Stimulated activated naive CD8-positive, alpha-beta T cell treated with anti-CD3 and anti-CD28 coated beads, Interleukin-15, Interleukin-2, amounts not matched to agents 100 ng/mL and 50 ng/mL, for 24 hours (primary cell): ENCODE data around the gene THOP1.
"Not testable (repeated sequence)": the region's sequence is repeated elsewhere in the genome, so short reads cannot be mapped to it uniquely, and the experiment has no call there.

Source experiments
- H3K27ac Mint-ChIP-seq: one replicate; pipeline ENCODE4 v1.8.0; 2021; ENCODE audit warnings: mild to moderate bottlenecking, mixed read lengths
- H3K27me3 Mint-ChIP-seq: one replicate; pipeline ENCODE4 v1.8.0; 2021; ENCODE audit warnings: mixed read lengths
- H3K36me3 Mint-ChIP-seq: one replicate; pipeline ENCODE4 v1.8.0; 2021; ENCODE audit warnings: low read depth, mixed read lengths
- H3K4me1 Mint-ChIP-seq: one replicate; pipeline ENCODE4 v1.8.0; 2021; ENCODE audit warnings: low read depth, mixed read lengths
- H3K4me3 Mint-ChIP-seq: one replicate; pipeline ENCODE4 v1.8.0; 2021; ENCODE audit warnings: mild to moderate bottlenecking, mixed read lengths
- H3K9me3 Mint-ChIP-seq: one replicate; pipeline ENCODE4 v1.8.0; 2021; ENCODE audit warnings: mixed read lengths

The THOP1 gene

DNA sequence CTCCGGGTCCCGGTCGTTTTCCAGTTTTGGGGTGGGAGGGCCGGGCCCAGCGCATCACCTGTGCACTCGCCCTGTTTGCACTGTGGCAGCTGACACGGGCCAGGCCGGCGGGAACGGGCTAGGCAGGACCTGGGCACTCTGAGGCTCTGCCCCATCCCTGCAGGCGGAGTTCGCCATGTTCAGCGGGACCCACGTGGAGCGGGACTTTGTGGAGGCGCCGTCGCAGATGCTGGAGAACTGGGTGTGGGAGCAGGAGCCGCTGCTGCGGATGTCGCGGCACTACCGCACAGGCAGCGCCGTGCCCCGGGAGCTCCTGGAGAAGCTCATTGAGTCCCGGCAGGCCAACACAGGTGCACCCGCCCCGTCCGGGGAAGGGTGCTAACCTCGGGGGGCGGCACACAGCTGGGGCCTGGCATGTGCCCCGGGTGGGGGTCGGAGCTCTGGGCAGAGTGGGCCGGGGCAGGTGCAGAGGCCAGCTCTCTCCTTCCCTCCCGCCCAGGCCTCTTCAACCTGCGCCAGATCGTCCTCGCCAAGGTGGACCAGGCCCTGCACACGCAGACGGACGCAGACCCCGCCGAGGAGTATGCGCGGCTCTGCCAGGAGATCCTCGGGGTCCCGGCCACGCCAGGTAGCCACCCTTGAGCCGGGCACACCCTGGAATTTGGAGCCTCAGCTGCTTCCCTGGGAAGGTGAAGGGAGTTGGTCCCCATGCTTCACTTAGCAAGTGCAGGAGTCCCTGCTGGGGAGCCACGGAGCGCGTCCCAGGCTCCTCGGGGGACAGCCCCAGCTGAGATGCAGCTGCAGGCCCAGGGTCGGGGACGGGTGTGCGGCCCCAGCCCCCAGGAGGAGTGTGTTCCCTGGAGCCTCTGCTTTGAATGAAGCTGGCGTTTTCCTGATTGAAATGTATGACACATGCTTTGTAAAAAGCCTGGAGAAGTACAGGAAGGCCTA, 25.1 kb downstream of the THOP1 start:
- no peaks in the 10 kb centered on the region for H3K9me3 Mint-ChIP-seq
- H3K4me1 Mint-ChIP-seq = no peaks in the 10 kb centered on the region
- no peaks in the 10 kb centered on the region for H3K27me3 Mint-ChIP-seq
- no peak overlapping the region for H3K27ac Mint-ChIP-seq
- H3K4me3 Mint-ChIP-seq = no peak overlapping the region
- peaks cover 25% of the 10 kb centered on the region for H3K36me3 Mint-ChIP-seq

DNA sequence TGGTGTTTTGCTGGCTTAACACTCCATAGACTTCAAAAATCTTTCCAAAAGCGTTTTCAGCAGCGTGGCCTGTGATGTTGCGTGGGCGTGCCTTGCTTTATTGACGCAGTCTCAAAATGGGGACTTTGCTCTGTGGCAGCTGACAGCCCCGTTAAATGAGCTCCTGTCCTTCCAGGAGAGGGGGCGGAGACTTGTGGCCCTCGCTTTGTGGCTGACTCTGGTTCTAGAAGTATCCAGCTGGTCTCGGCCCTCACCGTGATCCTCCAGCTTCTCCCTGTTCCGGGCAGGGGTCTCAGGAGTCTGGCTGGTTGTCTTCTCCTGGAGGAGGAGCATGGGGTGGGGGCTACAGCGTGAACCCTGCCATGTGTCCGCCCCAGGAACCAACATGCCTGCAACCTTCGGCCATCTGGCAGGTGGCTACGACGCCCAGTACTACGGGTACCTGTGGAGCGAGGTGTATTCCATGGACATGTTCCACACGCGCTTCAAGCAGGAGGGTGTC, 26.0 kb downstream of the THOP1 start:
- Mint-ChIP-seq H3K27me3 (no peaks in the 10 kb centered on the region), H3K36me3 (peaks cover 22% of the 10 kb centered on the region), H3K27ac (no peak overlapping the region), H3K9me3 (no peaks in the 10 kb centered on the region), H3K4me3 (no peak overlapping the region), H3K4me1 (no peaks in the 10 kb centered on the region)

DNA sequence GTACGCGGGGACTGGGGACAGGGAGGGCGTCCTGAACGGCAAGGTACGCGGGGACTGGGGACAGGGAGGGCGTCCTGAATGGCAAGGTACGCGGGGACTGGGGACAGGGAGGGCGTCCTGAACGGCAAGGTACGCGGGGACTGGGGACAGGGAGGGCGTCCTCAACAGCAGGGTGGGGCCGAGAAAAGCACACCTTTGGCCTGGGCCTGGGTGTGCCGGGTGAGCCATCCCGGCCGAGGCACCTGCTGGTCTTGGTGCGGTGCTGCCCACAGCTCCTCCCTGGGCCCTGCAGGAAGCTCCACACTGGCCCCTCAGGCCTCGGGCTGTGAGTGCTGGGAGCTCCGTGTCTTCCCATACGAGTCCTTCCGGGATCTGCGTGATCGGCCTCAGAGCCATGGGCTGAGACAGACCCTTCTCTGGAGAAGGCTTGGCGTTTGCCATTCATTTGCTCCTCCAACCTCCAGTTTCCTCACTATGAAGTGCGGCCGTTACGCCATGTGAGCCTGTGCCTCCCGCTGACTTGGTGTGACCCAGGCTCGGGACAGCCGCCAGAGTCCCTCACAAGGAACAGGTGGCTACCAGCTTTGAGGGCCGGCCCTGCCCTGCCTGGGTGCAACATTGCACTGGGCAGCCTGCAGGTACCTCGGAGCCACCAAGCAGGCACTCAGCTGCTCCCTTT, 26.6 kb downstream of the THOP1 start:
- no peaks in the 10 kb centered on the region for H3K9me3 Mint-ChIP-seq
- H3K27me3 Mint-ChIP-seq = no peaks in the 10 kb centered on the region
- H3K27ac Mint-ChIP-seq = no peak overlapping the region
- H3K4me1 Mint-ChIP-seq = no peaks in the 10 kb centered on the region
- H3K36me3 Mint-ChIP-seq = peaks cover 17% of the 10 kb centered on the region
- H3K4me3 Mint-ChIP-seq = no peak overlapping the region

DNA sequence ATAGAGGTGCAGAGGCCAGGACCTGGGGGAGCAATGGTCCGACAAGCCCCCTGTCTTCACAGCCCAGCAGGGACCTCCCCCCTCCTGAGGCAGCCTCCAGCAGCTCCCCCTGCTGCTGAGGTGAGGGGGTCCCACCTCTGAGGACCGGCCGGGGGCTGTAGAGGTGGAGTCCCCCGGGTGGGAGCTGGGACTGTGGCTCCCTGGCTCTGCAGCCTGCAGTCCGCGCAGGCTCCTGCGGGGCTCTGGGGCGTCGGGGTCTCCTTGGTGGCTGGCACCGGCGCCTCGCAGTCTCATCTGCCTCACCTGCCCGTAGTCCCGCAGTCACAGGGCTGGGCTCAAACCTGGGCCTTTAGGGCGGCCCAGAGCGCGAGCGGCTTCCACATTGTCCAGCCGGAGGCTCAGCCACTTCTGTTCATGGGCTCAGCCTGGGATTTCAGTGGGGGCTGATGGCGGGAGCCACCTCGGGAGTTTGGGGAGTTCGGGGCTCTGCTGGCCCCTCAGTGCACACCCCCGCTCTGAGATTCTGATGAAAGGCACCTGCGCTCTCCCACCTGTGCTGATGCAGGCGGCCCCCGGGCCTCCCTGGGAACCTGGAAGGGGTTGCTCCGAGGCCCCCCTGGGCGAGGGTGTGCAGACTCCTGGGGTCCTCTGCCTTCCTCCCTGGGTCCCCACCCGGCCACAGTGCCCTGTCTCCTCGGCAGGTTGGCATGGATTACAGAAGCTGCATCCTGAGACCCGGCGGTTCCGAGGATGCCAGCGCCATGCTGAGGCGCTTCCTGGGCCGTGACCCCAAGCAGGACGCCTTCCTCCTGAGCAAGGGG, 27.3 kb downstream of the THOP1 start:
- Mint-ChIP-seq H3K4me1 (peaks cover 5% of the 10 kb centered on the region), H3K27ac (no peak overlapping the region), H3K9me3 (no peaks in the 10 kb centered on the region), H3K27me3 (no peaks in the 10 kb centered on the region), H3K36me3 (peaks cover 17% of the 10 kb centered on the region), H3K4me3 (no peak overlapping the region)

DNA sequence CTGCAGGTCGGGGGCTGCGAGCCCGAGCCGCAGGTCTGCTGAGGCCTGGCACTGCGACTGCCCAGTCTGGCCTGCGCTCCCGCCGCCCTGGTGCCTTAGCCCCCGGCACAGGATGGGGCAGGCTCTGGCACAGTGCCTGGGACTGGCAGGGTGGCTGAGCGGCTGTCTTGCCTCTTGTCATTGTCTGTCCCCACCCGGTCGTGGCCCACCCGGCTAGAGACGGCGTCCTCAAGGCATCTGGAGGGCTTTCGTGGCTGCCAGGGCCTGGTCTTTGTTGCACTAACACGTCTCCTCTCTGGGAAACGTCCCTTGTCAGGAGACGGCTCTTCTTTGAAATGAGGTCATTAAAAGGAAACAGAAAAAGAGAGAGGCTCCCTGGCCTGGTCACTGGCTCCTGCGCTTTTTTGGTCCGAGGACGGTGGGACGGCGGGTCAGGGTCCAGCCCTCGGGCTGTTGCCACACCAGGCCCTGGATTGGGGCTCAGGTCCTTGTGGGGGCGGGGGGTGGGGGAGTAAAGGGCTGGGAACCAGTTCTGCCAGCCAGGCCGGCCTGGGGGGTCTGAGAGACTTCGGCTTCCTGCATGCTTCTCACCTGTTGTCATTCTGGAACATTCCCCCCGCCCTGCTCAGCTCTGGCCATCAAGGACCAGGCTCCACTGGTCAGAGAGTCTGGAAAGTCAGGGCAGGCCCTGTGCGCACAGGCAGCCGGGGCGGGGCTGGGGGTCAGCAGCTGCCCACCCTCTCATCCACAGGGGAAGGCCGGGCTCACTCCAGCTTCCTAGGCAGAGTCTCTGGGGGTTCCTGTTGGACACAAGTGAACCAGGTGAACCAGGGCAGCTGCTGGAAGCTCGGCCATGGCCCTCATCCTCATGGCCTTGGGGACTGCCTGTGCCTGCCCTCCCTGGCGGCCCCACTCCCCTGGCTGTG, 28.2 kb downstream of the THOP1 start:
- no peak overlapping the region for H3K4me3 Mint-ChIP-seq
- no peak overlapping the region for H3K27ac Mint-ChIP-seq
- no peaks in the 10 kb centered on the region for H3K27me3 Mint-ChIP-seq

DNA sequence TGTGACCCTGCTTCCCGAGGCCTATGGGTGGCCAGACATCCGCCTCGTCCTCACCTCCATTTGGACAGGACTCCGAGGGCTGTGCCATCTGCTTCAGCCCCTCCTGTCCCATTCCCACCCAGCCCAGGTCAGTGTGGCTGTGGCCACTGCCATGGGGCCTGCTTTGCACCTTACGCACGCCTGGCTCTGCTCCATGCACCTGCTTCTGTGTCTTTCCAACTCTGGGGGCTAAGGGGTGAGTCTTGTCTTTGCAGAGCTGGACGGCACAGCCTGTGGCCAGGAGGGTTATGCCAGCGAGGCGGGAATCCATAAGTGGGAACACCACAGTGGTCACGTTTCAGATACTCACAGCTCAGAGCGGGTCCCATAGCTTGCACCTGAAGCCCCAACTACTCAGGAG, 29.1 kb downstream of the THOP1 start:
- no peak overlapping the region for H3K27ac Mint-ChIP-seq
- H3K4me3 Mint-ChIP-seq = no peak overlapping the region
- H3K4me1 Mint-ChIP-seq = peaks cover 9% of the 10 kb centered on the region
- H3K27me3 Mint-ChIP-seq = no peaks in the 10 kb centered on the region
- peaks cover 7% of the 10 kb centered on the region for H3K36me3 Mint-ChIP-seq
- H3K9me3 Mint-ChIP-seq = no peaks in the 10 kb centered on the region

More for the DNA sequence above, 28.2 kb downstream of the THOP1 start:
- Mint-ChIP-seq H3K36me3 (peaks cover 16% of the 10 kb centered on the region), H3K4me1 (peaks cover 7% of the 10 kb centered on the region), H3K9me3 (no peaks in the 10 kb centered on the region)

DNA sequence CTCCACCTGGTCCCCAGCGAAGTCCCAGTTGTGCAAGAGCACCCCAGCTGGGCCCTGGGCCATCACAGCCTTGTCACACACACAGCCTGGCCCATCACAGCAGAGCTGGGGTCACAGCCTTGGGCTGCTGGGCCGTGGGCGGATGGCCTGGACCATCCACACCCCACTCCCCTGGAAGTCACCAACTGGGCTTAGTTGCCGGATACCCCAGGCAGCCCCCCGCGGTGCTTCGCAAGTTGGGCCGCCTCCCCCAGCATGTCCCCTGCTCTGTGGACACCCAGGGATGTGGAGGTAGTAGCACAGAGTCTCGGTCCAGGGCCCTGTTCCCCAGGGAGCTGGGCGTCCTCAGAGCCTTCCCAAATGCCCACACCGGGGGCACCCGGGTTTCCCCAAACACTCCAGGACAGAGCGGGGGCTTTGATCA, 29.9 kb downstream of the THOP1 start:
- Mint-ChIP-seq H3K4me3 (no peak overlapping the region), H3K27me3 (no peaks in the 10 kb centered on the region), H3K4me1 (peaks cover 9% of the 10 kb centered on the region), H3K27ac (no peak overlapping the region), H3K36me3 (peaks cover 7% of the 10 kb centered on the region), H3K9me3 (no peaks in the 10 kb centered on the region)

DNA sequence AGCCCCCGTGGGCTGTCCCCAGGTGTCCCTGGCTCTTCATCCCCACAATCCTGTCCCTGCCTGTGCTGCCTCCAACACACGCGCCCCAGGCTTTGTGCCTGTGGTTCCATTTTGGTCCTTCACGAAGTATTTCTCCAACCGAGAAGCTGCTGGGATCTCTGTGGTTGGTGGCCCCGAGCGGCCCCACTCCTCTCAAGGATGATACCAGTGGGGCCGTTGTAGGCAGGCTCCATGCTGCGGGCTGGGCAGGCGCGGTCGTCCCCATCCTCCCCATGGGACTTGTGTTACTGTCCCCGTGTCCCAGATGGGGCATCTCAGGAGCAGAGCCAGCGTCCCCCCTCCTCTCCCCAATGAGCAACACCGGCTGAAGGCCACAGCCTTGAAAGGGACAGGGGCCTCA, 30.6 kb downstream of the THOP1 start:
- H3K36me3 Mint-ChIP-seq = peaks cover 6% of the 10 kb centered on the region
- no peak overlapping the region for H3K27ac Mint-ChIP-seq
- H3K27me3 Mint-ChIP-seq = no peaks in the 10 kb centered on the region
- H3K4me3 Mint-ChIP-seq = no peak overlapping the region
- H3K9me3 Mint-ChIP-seq = no peaks in the 10 kb centered on the region
- peaks cover 9% of the 10 kb centered on the region for H3K4me1 Mint-ChIP-seq

DNA sequence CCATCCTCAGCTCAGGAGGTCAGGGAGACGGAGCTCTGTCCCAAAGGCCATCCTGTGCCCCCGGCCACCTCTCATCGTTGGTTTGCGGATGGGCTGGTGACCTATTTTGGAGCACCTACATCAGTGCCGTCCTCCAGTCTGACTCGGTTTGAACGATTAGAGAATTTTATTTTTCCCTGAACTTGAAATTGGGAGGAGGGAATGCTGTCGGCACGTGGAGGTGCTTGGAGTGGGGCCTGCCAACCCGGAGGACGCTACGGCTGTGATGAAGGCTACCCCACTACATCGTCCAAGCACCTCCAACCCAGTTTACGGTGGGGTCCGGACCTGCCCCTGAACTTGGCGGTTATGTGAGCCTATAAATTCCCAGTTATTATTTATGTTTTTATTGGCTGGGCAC, 31.3 kb downstream of the THOP1 start:
- peaks cover 9% of the 10 kb centered on the region for H3K4me1 Mint-ChIP-seq
- no peak overlapping the region for H3K27ac Mint-ChIP-seq
- no peak overlapping the region for H3K4me3 Mint-ChIP-seq
- peaks cover 4% of the 10 kb centered on the region for H3K36me3 Mint-ChIP-seq
- no peaks in the 10 kb centered on the region for H3K9me3 Mint-ChIP-seq
- H3K27me3 Mint-ChIP-seq = no peaks in the 10 kb centered on the region

DNA sequence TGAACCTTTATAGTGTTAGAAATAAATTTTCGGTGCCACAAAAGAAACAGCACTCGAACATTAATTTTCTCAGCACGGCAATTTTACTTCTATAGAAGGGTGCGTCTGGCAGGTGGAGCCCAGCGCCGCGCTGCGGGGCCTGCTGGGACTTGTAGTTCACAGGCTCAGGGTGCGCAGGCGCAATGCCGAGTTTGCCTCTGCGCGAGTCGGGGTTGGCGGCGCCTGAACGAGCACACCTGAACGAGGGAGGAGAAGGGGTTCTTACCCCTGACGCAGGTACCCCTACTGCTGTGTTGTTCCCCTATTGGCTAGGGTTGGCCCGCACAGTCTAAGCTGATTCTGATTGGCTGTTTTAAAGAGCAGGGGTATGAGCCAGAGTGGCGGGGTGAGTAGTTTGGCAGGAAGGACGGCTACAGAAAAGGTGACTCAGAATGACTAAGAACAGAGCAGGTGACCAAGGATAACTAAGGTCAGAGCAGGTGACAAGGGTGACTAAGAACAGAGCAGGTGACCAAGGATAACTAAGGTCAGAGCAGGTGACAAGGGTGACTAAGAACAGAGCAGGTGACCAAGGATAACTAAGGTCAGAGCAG, 32.0 kb downstream of the THOP1 start:
- not testable (repeated sequence) for H3K27ac Mint-ChIP-seq

DNA sequence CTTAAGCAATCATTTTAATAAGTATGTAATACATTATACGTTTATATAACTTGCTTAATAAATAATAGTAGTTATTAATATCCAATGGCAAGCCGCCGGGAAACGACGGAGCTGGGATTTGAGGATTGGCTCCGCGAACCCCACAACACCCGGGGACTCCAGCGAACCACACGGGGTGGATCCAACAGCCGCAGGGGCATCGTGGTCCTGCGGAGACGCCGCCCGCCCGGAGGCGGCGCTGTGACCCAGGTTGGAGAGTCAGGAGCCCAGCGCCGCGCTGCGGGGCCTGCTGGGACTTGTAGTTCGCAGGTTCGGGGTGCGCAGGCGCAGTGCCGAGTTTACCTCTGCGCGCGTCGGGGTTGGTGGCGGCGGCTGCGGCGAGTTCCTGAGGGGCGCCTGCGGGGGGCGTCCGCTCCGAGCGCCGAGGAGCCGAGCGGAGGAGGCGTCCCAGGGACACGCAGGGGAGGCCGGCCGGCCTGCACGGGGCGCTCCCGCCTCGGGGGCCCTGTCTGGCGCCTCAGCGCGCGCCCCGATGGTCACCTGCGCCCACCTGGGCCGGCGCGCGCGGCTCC, 34.3 kb downstream of the THOP1 start, which contains the start of gene ZNF554:
Gene ZNF554, plus strand, starts transcription at position 329 of the 572 bp plus-strand sequence. Its CDS starts 204 bp downstream, at position 533.
- Mint-ChIP-seq H3K9me3 (no peaks in the 10 kb centered on the region), H3K4me1 (peaks cover 9% of the 10 kb centered on the region), H3K36me3 (peaks cover 4% of the 10 kb centered on the region), H3K4me3 (peak within 1 kb of the TSS; percentile 87), H3K27me3 (no peaks in the 10 kb centered on the region), H3K27ac (no peak within 1 kb of the TSS)

More for the DNA sequence above, 32.0 kb downstream of the THOP1 start:
- not testable (repeated sequence) for H3K9me3 Mint-ChIP-seq, H3K4me1 Mint-ChIP-seq, H3K4me3 Mint-ChIP-seq, H3K27me3 Mint-ChIP-seq, H3K36me3 Mint-ChIP-seq

DNA sequence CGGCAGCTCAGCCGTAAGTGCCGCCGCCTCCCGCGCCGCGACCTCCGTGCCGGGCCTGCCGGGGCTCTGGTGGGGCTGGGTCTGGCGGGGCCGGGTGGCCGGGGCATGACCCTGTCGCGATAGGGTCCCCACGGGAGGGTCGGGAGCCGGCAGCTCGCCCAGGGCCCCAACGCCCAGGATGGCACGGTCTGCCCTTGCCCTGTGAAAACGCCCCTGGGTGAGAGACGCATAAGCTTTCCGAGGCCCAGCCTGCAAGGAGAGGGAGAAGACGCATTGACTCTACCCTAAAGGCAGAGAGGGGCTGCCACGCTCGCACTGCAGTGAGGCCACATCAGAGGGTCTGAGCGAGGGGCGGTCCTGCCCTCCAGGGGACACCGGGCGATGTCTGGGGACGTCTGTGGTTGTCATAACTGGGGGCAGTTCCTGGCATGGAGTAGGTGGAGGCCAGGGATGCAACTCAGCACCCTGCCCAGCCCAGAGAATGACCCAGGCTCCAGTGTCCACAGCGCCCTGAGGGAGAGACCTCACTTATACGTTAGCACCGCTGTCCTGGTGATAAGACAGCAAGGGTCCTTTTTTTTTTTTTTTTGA, 34.9 kb downstream of the THOP1 start:
- Mint-ChIP-seq H3K9me3 (no peaks in the 10 kb centered on the region), H3K36me3 (peaks cover 7% of the 10 kb centered on the region), H3K4me3 (peak overlapping the region; percentile 87)

DNA sequence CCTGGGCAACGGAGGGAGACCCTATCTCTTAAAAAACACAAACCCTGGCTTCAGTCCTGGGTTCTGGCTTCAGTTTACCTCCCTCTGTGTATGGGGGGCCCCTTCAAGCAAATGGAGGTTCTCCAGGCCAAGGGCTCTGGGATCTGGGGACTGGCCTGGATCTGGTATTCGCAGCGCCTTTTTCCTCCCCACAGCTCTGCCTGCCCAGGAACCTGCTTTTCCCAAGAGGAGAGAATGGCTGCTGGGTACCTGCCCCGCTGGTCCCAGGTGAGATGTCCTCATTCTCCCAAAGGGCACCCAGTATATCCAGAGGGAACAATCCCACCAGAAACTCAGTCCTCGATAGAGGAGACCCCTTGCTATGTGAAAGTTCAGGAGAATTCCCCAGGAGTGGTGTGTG, 37.5 kb downstream of the THOP1 start:
- H3K36me3 Mint-ChIP-seq = peaks cover 11% of the 10 kb centered on the region
- H3K27me3 Mint-ChIP-seq = no peaks in the 10 kb centered on the region
- no peak overlapping the region for H3K4me3 Mint-ChIP-seq
- peaks cover 4% of the 10 kb centered on the region for H3K4me1 Mint-ChIP-seq
- H3K27ac Mint-ChIP-seq = no peak overlapping the region
- H3K9me3 Mint-ChIP-seq = peaks cover 4% of the 10 kb centered on the region

More for the DNA sequence above, 34.9 kb downstream of the THOP1 start:
- Mint-ChIP-seq H3K27ac (no peak overlapping the region), H3K27me3 (no peaks in the 10 kb centered on the region), H3K4me1 (peaks cover 9% of the 10 kb centered on the region)
